CD4-positive, alpha-beta T cell treated with Interleukin-17A for 4 hours (primary cell): Measurements from ENCODE around the gene TNFRSF8.
"Not testable (repeated sequence)": the region's sequence is repeated elsewhere in the genome, so short reads cannot be mapped to it uniquely, and the experiment has no call there.

ENCODE experiments used
- DNase-seq: peaks from one replicate; pipeline ENCODE4 v3.0.0-alpha.2; 2020; ENCODE audit warnings: mixed read lengths

Gene TNFRSF8

DNA sequence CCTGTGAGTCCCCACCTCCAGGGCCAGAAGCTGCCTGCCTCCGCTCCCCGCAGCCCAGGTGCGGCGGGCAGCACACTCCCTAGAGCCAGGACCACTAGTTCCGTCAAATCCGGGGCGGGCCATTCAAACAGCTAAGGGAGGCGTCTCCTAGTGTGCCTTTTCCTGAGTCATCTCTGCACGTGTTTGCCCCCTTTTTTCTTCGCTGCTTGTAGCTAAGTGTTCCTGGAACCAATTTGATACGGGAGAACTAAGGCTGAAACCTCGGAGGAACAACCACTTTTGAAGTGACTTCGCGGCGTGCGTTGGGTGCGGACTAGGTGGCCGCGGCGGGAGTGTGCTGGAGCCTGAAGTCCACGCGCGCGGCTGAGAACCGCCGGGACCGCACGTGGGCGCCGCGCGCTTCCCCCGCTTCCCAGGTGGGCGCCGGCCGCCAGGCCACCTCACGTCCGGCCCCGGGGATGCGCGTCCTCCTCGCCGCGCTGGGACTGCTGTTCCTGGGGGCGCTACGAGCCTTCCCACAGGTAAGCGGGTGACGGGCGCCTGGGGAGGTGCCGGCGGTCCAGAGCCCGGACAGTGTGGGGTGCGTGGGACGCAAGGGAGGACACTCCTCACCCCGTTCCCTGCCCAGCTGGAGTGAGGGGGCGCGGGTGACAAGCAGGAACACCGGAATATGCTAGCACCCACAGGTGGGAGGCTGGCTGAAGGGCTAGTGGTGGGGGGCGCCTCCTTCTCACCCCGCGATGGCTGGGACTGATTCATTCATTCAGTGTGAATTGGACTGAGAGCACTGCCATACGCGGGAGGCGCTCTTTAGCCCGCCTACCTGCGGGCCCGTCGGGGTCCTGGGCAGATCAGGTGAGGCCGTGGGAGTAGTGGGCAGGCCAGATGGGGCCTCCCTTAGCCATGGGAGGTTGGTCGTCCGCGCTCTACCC, at the start of gene TNFRSF8:
TNFRSF8 (plus strand) TSS at position 163 of the 932 bp plus-strand sequence; CDS start at position 459, 296 bp downstream.
- DNase-seq: peak; percentile 45

DNA sequence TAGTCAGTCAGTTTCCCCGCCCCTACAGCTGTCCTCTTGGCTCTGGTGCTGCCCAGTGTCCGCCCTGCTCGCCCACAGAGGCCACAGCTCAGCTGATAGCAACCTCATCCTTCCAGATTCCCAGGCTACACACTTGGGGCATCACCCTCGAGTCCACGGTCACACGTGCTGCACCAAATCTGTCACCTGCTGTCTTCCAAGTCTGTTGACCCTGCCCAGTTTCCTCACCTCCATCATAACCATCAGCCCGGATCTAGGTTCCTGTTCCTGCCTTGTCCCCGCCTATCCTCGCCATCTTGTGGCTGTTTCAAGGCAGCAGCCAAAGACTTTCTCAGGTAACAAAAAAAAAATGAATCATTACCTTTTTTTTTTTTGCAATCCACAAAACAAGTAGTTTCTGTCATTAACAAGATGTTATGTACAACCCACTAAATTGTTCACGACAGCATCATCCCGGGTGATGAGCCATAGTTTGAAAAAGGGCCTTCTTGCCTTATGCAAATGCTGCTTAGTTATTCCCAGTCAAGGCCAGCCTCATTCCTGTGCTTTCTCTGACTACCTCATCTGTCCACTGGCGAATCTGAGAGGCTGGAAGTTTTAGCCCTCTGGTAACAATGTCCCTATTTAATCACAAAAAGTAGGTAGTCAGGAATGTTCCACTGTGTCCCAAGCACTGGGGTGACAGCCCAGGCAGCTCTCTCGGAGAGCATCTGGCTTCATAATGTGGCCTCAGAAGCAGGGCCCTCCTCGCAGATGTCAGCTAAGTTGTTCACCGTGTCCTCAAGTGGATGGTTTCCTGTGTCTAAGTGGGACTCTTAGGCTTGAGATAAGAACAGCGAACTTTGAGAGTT, 48.7 kb upstream of the TNFRSF8 start:
- DNase-seq: no peak

DNA sequence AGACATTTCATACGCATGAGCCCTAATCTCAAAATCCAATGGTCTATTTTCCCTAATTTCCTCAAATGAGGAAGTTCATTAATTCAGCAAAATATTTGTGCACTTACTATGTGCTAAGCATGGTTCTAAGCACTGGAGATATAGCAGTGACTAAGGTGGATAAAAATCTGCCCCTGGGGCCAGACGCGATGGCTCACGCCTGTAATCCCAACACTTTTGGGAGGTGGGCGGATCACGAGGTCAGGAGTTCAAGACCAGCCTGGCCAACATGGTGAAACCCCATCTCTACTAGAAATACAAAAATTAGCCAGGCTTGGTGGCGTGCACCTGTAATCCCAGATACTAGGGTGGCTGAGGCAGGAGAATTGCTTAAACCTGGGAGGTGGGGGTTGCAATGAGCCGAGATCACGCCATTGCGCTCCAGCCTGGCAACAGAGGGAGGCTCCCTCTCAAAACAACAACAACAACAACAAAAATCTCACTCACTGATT, 48.1 kb upstream of the TNFRSF8 start:
- no peak for DNase-seq

DNA sequence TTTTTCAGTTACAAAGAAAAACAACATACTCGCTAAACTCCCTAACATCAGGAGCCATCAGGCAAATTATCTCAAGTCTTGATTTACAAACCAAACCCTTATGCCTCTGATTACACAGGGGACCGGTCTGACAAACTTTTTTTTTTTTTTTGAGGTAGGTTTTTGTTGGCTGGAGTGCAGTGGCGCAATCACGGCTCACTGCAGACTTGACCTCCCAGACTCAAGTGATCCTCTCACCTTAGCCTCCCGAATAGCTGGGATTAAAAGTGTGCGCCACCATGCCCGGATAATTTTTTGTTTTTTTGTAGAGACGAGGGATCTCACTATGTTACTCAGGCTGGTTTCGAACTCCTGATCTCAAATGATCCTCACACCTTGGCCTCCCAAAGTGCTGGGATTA, 47.6 kb upstream of the TNFRSF8 start:
- DNase-seq: no peak

DNA sequence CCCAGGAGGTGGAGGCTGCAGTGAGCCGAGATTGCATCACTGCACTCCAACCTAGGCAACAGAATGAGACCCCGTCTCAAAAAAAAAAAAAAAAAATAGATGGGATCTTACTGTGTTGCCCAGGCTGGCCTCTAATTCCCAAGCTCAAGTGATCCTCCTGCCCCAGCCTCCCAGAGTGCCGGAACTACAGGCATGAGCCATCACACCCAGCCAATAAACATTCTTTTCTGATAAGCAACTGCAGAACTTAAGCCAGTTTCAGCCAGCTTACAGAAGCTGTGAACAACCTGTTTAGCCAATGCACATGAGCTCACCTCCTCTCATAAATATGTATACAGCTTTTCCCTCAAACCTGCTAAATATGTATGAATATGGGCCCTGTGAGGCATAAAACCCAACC, 46.9 kb upstream of the TNFRSF8 start:
- no peak for DNase-seq

DNA sequence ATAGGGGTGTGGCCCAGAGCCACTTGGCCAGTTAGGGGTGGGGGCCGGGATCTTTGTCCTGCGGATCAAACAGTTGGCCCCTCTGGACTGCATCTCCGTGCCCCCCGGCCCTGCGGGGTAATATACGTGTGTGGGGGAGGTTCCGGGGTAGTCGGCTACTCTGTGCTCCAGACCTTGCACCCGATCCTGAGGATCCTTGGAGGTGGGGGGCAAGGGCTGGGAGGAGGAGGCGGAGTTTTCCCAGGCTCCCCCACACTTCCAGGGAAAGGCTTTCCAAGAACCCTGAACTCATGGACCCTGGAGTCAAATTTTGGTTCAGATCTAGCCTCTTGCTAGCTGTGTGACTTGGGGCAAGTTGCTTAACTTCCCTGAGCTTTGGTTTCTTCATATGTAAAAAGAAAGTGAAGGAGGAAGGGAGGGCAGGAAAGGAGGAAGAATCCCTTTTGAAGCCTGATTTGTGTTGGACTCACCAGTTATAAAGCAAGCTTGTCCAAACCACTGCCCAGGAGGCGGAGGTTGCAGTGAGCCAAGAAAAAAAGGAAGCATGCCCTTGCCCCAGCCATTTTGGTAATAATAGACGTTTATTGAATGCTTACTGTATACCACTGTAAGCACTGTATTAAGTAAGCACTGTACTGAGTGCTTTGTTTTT, 43.1 kb upstream of the TNFRSF8 start:
- peak; percentile 6 for DNase-seq

DNA sequence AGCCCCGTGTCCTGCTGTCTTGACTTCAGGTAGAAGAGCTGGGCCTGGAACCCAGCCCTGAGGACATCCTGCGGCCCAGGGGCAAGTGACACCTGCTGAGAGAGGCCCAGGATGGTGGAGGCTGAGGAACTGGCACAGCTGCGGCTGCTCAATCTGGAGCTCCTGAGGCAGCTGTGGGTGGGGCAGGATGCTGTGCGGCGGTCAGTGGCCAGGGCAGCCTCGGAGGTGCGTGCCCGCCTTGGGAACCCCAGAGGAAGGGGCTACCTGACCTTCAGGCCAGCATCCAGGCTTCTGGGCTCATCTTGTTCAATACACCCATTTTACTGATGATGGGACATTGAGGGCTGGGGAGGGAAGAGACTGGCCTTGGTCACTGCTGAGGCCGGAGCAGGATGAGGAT, 41.5 kb upstream of the TNFRSF8 start:
- DNase-seq: no peak

DNA sequence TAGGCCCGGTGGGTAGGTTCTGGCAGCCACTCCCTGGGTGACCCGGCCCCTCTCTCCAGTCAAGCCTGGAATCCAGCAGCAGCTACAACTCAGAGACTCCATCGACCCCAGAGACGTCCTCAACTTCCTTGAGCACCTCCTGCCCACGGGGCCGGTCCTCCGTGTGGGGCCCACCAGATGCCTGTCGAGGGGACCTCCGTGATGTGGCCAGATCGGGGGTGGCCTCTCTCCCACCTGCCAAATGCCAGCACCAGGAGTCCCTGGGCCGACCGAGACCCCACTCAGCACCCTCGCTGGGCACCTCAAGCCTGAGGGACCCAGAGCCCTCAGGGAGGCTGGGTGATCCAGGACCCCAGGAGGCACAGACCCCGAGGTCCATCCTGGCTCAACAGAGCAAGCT, 41.1 kb upstream of the TNFRSF8 start:
- DNase-seq: no peak

DNA sequence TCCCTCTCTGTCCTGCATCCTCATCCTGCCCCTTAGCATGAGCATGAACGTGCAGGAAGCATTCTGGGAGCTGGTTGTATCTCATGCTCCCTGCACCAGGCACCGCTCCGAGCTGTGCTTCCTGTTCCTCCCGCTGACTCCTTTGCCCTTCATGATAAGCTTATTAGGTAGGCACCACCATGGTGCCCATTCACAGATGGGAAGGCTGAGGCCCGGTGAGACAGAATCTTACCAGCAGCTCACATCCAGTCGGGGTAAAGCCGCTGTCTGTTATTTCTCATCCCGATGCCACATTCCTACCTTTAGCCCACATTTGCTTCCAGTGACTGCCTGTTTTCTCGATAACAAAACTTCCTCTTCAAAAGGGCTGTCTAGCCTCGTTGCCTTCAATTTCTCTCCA, 36.5 kb upstream of the TNFRSF8 start:
- no peak for DNase-seq

DNA sequence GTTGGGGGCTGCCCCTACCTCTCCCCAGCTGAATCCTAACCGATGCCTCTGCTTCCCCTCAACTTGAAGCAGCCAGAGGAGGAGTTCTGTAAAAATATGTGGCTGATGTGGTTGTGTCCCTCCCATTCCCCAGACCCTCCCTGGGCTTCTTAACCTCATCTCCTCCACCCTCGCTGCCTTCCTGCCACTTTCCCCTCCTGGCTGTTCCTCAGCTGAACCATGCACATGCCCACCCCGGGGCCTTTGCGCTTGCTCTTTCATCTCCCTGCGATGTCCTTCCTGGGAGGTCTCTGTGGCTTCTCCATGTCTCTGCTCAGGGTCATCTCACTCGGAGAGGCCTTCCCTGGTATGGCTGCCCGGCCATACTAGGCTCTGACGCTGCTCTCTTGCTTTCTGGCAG, 34.9 kb upstream of the TNFRSF8 start:
- DNase-seq: no peak

DNA sequence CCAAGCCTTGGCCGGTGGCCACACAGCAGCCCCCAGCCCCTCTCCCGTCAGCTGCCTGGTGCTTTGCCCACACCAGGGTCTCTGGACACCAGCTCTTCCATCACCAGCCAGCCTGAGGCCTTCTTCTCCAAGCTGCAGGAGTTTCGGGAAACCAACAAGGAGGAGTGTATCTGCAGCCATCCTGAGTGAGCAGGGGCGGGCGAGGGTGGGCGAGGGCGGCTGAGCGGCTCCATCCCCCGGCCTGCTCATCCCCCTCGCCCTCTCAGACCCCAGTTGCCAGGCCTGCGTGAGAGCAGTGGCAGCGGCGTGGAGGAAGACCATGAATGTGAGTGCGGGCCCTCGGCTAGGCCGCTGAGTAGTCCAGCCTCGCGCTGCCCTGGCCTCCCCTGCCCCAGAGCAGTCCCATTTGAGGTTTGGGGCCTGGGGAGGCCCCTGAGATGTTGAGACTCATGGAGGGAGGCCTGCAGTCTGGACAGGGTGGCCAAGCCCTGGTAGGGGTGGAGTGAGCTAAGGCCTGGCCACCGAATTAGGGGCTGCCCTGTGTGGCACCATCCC, 34.1 kb upstream of the TNFRSF8 start:
- no peak for DNase-seq

DNA sequence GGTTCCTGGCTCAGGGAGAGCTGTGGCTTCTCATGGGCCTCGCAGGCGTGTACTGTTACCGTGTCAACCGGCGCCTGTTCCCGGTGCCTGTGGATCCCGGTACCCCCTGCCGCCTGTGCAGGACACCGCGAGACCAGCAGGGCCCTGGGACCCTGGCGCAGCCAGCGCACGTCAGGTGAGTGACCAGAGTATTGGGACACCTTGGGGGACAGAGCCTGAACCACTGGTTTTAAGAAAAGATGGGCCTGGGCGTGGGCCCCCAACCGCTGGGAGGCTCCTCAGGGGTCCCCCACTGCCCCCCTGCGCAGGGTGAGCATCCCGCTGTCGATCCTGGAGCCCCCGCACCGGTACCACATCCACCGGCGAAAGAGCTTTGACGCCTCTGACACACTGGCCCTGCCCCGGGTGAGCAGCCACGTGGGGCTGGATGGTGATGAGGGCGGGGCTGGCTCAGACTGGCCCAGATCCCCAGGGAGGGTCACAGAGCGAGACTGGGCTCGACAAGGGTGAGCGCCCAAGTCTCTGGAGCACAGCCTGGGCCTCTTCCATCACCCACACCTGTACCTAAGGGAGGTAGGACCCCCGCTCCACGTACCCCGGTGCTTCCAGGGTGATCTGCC, 33.3 kb upstream of the TNFRSF8 start:
- no peak for DNase-seq

DNA sequence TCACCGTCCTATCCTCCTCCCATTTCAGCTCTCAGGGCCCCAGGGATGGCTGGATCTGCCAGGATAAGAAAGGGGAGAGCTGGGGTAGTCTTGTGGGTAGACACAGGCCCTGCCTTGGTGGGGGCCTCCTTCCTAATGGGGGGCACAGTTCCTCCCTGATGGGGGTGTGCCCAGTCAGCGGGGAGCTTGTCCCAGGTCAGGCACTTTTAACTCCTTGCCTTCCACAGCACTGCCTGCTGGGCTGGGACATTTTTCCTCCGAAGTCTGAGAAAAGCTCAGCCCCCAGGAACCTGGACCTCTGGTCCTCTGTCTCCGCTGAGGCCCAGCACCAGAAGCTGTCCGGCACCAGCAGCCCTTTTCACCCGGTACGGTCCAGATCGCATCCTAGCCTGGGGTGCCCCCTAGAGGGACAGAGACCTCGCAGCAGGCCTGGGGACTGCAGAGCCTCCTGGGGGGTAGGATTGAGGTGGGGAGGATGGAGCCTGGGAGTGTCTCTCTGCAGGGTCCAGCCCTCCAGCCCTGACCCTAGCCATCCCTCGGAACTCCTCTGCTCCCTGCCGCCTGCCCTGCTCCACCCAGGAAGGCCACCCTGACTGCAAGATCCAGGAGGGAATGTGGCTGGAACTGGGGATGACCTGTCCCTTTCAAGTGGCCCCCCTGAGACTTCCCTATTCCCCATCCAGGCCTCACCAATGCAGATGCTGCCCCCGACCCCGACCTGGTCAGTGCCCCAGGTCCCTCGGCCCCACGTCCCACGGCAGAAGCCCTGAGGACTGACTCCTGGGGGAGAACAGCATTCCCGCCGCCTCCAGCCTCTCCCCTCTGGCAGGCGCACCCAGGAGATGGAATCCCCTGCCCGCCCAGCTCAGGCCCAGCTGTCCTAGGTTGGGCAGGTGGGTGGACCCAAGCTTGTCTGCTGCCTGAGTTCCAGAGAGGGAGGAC, 31.8 kb upstream of the TNFRSF8 start:
- DNase-seq: peak; percentile 51

DNA sequence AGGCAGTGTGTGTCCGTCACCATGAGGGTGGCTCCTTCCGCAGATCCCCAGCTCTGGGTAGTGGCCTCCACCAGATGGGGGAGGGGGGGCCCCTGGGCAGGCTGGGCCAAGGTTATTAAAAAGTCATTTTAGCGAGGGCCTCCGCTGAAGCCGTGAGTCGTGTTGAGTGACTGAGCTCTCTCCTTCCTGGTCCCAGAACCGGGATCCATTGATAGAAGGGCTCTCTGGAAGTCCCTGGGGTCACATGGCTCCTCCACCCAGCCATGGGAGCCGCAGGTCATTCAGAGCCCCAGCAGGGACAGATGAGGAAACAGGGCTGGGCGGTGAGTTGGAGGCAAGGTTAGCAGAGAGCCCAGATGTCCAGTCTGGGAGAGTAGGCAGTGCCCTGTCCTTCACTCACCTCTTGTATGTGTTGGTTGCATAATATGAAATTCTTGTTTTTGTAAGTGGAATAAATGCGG, 30.9 kb upstream of the TNFRSF8 start:
- no peak for DNase-seq

DNA sequence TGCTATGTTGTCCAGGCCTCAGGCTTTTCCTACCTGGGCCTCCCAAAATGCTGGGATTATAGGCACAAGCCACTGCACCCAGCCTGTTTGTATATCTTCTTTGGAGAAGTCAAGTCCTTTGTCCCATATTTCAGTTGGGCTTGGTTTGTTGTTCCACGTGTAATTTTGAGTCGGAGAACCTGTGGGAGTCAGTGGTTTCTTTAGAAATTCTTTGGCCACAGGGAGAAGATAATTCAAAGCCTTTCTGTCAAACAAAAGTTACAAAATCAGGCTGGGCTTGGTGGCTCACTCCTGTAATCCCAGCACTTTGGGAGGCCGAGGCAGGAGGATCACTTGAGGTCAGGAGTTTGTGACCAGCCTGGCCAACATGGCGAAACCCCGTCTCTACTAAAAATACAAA, 29.7 kb upstream of the TNFRSF8 start:
- DNase-seq: not testable (repeated sequence)

DNA sequence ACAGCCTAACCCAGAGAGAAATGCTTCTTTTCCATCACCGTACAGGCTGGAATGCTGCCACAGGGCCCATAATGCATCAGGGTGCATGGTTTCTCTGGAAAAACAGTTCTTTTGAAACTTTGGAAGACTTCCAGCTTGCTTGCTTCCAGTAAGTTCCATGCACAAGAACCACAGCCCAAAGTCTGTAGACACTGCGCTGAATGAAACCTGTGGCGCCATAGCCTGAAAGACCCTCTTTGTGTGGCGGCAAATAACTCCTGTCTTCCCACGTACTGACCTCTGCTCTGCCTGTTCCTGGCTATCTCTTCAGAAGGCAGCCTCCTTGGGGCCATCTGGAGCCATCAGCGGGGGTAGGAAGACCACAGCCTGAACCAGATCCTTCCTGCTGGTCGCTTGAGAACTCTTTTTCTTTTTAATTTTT, 28.7 kb upstream of the TNFRSF8 start:
- no peak for DNase-seq

DNA sequence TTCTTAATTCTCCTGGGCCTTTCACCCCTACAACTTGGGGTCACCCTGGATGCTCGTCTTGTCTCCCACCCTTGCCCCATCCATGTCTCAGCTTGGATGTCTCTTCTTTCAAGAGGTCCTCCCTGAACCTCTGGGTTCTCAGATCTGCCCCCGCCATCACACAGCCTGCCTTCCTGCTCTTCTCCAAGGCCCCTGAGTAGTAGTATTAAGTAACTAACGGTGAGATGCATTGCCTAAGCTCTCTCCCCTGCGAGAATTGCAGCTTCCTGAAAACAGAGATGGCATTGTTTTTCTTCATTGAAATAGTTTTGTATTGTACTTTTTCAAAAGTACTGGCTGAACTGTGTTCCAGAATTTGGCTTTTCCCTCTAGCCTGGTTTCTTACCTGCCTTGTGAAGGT, 27.8 kb upstream of the TNFRSF8 start:
- no peak for DNase-seq

DNA sequence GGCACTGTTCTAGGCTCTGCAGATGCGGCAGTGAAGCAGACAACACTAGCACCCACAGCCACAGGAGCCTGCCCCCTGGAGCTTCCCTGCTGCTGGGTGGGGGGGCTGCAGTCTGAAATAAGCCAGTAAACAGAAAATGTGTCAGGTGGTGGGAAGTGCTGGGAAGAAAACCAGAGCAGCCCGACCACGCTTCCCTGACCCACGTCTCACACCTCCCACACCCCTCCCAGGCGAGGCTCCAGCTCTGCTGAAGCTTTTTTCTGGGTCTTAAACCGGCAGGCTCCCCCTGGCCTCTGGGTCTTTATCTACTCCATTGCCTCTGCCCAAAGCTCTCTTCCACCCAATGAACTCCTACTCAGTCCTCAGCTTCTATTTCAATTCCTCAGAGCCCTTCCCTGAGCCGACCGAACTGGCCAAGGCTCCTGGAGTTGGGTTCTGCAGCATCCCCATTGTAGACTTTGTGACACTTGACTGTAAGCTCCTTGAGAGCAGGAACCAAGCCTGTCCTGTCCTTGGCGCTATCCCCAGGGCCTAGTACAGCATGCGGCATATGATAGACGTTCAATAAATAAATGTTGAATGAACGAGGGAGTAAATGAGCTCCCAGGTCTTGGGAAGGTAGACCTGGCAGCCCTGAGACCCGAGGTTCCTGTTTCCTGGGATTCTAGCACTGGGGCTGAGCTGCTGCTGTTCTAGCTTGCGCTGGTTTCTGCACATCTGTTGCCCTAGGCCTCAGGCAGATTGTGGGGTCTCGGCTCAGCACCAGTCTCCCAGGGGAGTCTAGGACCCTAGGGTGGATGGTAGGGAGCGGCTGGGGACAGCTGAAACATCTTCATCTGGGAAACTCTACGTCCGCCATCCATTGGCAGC, 25.4 kb upstream of the TNFRSF8 start:
- no peak for DNase-seq

DNA sequence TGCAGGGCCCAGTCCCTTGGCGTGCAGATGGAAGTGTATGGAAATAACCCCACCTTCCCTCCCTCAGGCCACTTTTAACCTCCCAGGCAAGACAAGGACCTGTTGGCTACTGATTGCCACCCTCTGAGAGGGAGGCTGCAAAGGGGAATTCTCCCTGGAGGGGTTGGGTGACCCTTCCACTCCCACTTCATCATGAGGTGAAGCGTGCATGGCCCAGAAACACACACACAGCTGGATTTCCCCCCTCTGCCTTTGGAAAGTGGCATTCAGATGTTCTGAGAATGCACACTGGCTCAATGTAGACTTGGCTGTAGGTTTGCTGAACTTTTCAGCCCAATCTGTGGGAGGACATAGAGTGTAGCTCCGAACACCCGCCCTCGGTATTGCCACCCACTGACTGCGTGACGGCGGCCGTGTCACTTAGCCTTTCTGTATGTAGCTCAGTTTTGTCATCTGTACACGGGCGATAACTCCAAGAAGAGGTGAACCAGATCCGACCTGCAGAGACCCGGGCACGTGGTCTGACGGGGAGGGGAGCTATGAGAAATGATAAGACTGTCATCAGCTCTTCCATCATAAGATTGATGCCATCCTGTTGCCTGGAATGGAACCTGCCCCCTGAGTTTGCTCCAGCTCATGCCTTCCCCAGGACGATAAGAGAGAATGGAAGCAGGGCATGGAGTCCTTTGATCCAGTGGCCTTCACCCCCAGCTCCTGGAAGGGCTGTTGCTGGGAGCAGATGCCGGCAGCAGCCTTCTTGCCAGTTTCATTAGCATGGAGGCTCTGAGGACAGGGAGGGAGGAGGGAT, 24.5 kb upstream of the TNFRSF8 start:
- no peak for DNase-seq
